HepG2 (cell line): Measurements from ENCODE around the gene ZSCAN31. TPM values are rescaled to one million over a fixed set of nuclear protein-coding genes. Genes with fewer than 3 reads are reported as not detected.

ENCODE experiments used
- CHD4 ChIP-seq: fragments of 200-600 bp; sonication (generic); IDR thresholded peaks from 2 replicates; pipeline ENCODE4 v1.7.0; 2017; ENCODE audit warnings: mild to moderate bottlenecking, low read length, borderline replicate concordance
- CSRNP1 ChIP-seq: sonication (generic); formaldehyde crosslinking; IDR thresholded peaks from 2 replicates; pipeline ENCODE4 v1.8.1; 2023; ENCODE audit warnings: mild to moderate bottlenecking, missing genetic modification reagents
- FOXC1 ChIP-seq: sonication (generic); formaldehyde crosslinking; IDR thresholded peaks from 2 replicates; pipeline ENCODE4 v1.8.0; 2022; ENCODE audit warnings: mild to moderate bottlenecking, missing genetic modification reagents, borderline replicate concordance
- HNRNPK ChIP-seq: fragments of 200-400 bp; formaldehyde crosslinking; IDR thresholded peaks from 2 replicates; pipeline ENCODE4 v1.6.1; 2018; ENCODE audit warnings: low read length, low read depth, moderate library complexity, mild to moderate bottlenecking; ENCODE audit not compliant: poor library complexity, severe bottlenecking
- MAF1 ChIP-seq: sonication (generic); formaldehyde crosslinking; IDR thresholded peaks from 2 replicates; pipeline ENCODE4 v1.5.0; 2020; ENCODE audit warnings: missing genetic modification reagents, borderline replicate concordance
- MBD4 ChIP-seq: IDR thresholded peaks from 2 replicates; pipeline ENCODE4 v1.6.1; 2012; ENCODE audit warnings: low read length, inconsistent platforms, borderline replicate concordance
- MED1 ChIP-seq: sonication (generic); formaldehyde crosslinking; IDR thresholded peaks from 2 replicates; pipeline ENCODE4 v1.4.0; 2020; ENCODE audit warnings: missing genetic modification reagents
- PAF1 ChIP-seq: IDR thresholded peaks from 2 replicates; pipeline ENCODE4 v1.6.1; 2016; ENCODE audit warnings: missing genetic modification reagents, missing compliant biosample characterization
- SIN3B ChIP-seq: fragments of 150-350 bp; IDR thresholded peaks from 2 replicates; pipeline ENCODE4 v1.6.1; 2014; ENCODE audit warnings: low read length
- SNAPC5 ChIP-seq: sonication (generic); formaldehyde crosslinking; IDR thresholded peaks from 2 replicates; pipeline ENCODE4 v1.8.1; 2023; ENCODE audit warnings: mild to moderate bottlenecking, missing genetic modification reagents, borderline replicate concordance
- TFDP1 ChIP-seq: IDR thresholded peaks from 2 replicates; pipeline ENCODE4 v1.6.1; 2016; ENCODE audit warnings: missing compliant biosample characterization, missing genetic modification reagents, borderline replicate concordance
- TRAFD1 ChIP-seq: sonication (generic); formaldehyde crosslinking; IDR thresholded peaks from 2 replicates; pipeline ENCODE4 v1.5.1; 2020; ENCODE audit warnings: missing genetic modification reagents, mild to moderate bottlenecking, borderline replicate concordance
- ZBTB4 ChIP-seq: sonication (generic); formaldehyde crosslinking; IDR thresholded peaks from 2 replicates; pipeline ENCODE4 v1.4.0; 2020; ENCODE audit warnings: missing genetic modification reagents, mild to moderate bottlenecking, borderline replicate concordance
- ZHX1 ChIP-seq: sonication (generic); formaldehyde crosslinking; IDR thresholded peaks from 2 replicates; pipeline ENCODE4 v1.8.1; 2022; ENCODE audit warnings: low read depth, mild to moderate bottlenecking, missing genetic modification reagents
- ZNF160 ChIP-seq: sonication (generic); formaldehyde crosslinking; IDR thresholded peaks from 2 replicates; pipeline ENCODE4 v1.8.0; 2022; ENCODE audit warnings: mild to moderate bottlenecking, inconsistent platforms, missing genetic modification reagents
- ZNF605 ChIP-seq: sonication (generic); formaldehyde crosslinking; IDR thresholded peaks from 2 replicates; pipeline ENCODE4 v1.8.0; 2022; ENCODE audit warnings: mild to moderate bottlenecking, missing genetic modification reagents
- ZNF616 ChIP-seq: sonication (generic); formaldehyde crosslinking; IDR thresholded peaks from 2 replicates; pipeline ENCODE4 v1.5.0; 2020; ENCODE audit warnings: low read depth, mild to moderate bottlenecking, missing genetic modification reagents
- polyA plus RNA-seq, 8 experiments: library from polyadenylated mRNA; depleted of rRNA in 3 of 8; stranded (reverse) in 7 of 8; unstranded in 1 of 8; fragments of >200 nt; fragmentation: Illumina TruSeq in 4 of 8; extraction: Trizol in 4 of 8; gene quantifications; 2 replicates each; pipeline versions ENCODE4 v1.2.1 to v1.2.3, GENCODE V29; 2011 to 2016; ENCODE audit warnings: low read depth in 4 of 8, missing spikeins in 1 of 8, mixed read lengths in 1 of 8; ENCODE audit not compliant: insufficient read depth in 1 of 8
- total RNA-seq, 5 experiments: library from RNA; depleted of rRNA; stranded (reverse); fragments of >200 nt; fragmentation: Illumina TruSeq; extraction: Trizol; gene quantifications; 2 replicates each; pipeline ENCODE4 v1.2.3, GENCODE V29; 2016; ENCODE audit warnings: low read depth in 1 of 5

The ZSCAN31 gene
- total and polyA plus RNA-seq, 2 of the 13 experiments (the other 11 are each of a cell fraction or from before 2014, with no cell fraction given) = 5.3 to 6.2 TPM

- TF ChIP-seq SNAPC5 (CRISPR knock-in tag) = 0 out of 2 replicates have a peak, but pooled peaks have one; percentile 4
- no peak for TF ChIP-seq ZHX1 (CRISPR knock-in tag)
- no peak; the same call in 1 of the 2 replicates for TF ChIP-seq TFDP1 (CRISPR knock-in tag)
- peak; percentile 66; the same call in 1 of the 2 replicates for TF ChIP-seq ZNF160 (CRISPR knock-in tag)
- TF ChIP-seq TRAFD1 = peak; percentile 92; the same call in 1 of the 2 replicates
- TF ChIP-seq SIN3B = no peak; the same call in none of the 2 replicates
- TF ChIP-seq HNRNPK = no peak
- no peak for TF ChIP-seq PAF1
- no peak for TF ChIP-seq ZNF616
- peak; percentile 76 for TF ChIP-seq ZBTB4 (CRISPR knock-in tag)
- TF ChIP-seq CSRNP1 (CRISPR knock-in tag) = peak; percentile 78; the same call in 1 of the 2 replicates
- peak; percentile 91 for TF ChIP-seq ZNF605 (CRISPR knock-in tag)
- no peak for TF ChIP-seq MBD4
- TF ChIP-seq CHD4 = peak; percentile 39; the same call in 1 of the 2 replicates
- TF ChIP-seq FOXC1 (CRISPR knock-in tag) = no peak; the same call in 1 of the 2 replicates
- TF ChIP-seq MAF1 (CRISPR knock-in tag) = no peak
- TF ChIP-seq MED1 = peak; percentile 67
These were observed at the start of gene ZSCAN31 (continued) for GRCh38 chr6:28335564-28336283.
